ENCODE results near the gene NTM. TPM values are rescaled to one million over a fixed set of nuclear protein-coding genes. Genes with fewer than 3 reads are reported as not detected.

NTM gene
- total RNA-seq, 1 donor from 2014 or later: 2.9 TPM

GRCh38 chr11:131683666-131684065 lies 313.3 kb downstream of the NTM start:
- DNase-seq (ENCODE audit: low spot score): peak; percentile 57

- DNase-seq (ENCODE audit: low spot score): peak; percentile 75
Measured at GRCh38 chr11:131684111-131685060, 314.0 kb downstream of the NTM start.

- DNase-seq (ENCODE audit: low spot score): peak; percentile 37
Measured at GRCh38 chr11:131685206-131685605, 314.8 kb downstream of the NTM start.

- peak; percentile 22 for DNase-seq (ENCODE audit: low spot score)
Measured at GRCh38 chr11:131685906-131686305, 315.5 kb downstream of the NTM start.

- no peak for DNase-seq (ENCODE audit: low spot score)
Measured at GRCh38 chr11:131686836-131687235, 316.4 kb downstream of the NTM start.

GRCh38 chr11:131687291-131688047 lies 317.1 kb downstream of the NTM start:
- DNase-seq (ENCODE audit: low spot score): peak; percentile 80

GRCh38 chr11:131688048-131688693 lies 317.8 kb downstream of the NTM start:
- peak; percentile 89 for DNase-seq (ENCODE audit: low spot score)

- DNase-seq (ENCODE audit: low spot score): peak; percentile 69
Measured at GRCh38 chr11:131689049-131689925, 318.9 kb downstream of the NTM start.

- peak; percentile 87 for DNase-seq (ENCODE audit: low spot score)
Measured at GRCh38 chr11:131690362-131690761, 319.9 kb downstream of the NTM start.

GRCh38 chr11:131690776-131691175 lies 320.4 kb downstream of the NTM start:
- peak; percentile 65 for DNase-seq (ENCODE audit: low spot score)

GRCh38 chr11:131691181-131692041 lies 321.0 kb downstream of the NTM start:
- no peak for DNase-seq (ENCODE audit: low spot score)

GRCh38 chr11:131692151-131692550 lies 321.7 kb downstream of the NTM start:
- DNase-seq (ENCODE audit: low spot score): no peak

GRCh38 chr11:131692961-131693360 lies 322.5 kb downstream of the NTM start:
- no peak for DNase-seq (ENCODE audit: low spot score)

- DNase-seq (ENCODE audit: low spot score): no peak
Measured at GRCh38 chr11:131693756-131694155, 323.3 kb downstream of the NTM start.

- DNase-seq (ENCODE audit: low spot score): peak; percentile 93
Measured at GRCh38 chr11:131694526-131695424, 324.4 kb downstream of the NTM start.

- DNase-seq (ENCODE audit: low spot score): no peak
Measured at GRCh38 chr11:131695889-131696429, 325.5 kb downstream of the NTM start.

GRCh38 chr11:131696690-131697089 lies 326.3 kb downstream of the NTM start:
- no peak for DNase-seq (ENCODE audit: low spot score)

- no peak for DNase-seq (ENCODE audit: low spot score)
Measured at GRCh38 chr11:131703311-131703710, 332.9 kb downstream of the NTM start.

All from mesenteric fat pad (tissue), 1 donor.